Posterior cingulate gyrus (tissue), 11 donors: ENCODE results near the gene TRPM7.
"Not testable (repeated sequence)": the region's sequence is repeated elsewhere in the genome, so short reads cannot be mapped to it uniquely, and the experiment has no call there.

Source experiments
- DNase-seq, 10 donors: peaks; one replicate each; pipeline versions ENCODE4 v3.0.0 to v3.0.0-alpha.2; 2020 to 2021; ENCODE audit warnings: mixed read lengths in 3 of 10
- intact Hi-C: fragments of 100-400 bp; cut with DNase I; formaldehyde crosslinking; loops from one replicate; pipeline ENCODE4 v1.15.1; 2023

The TRPM7 gene

GRCh38 chr15:50675535-50676144, 11.0 kb downstream of the TRPM7 start:
- intact Hi-C loops = loop anchor here (1.0 kb wide), 2 partner anchors 202 to 233 kb away; partner anchors contain the start of gene AP4E1
- no peak for DNase-seq

- no peak for DNase-seq
- intact Hi-C loops = no loop called here
Measured at GRCh38 chr15:50670115-50670514, 16.5 kb downstream of the TRPM7 start.

GRCh38 chr15:50669611-50670010, 17.0 kb downstream of the TRPM7 start:
- no peak for DNase-seq
- intact Hi-C loops = no loop called here

- intact Hi-C loops = no loop called here
- no peak for DNase-seq
Measured at GRCh38 chr15:50665938-50666337, 20.7 kb downstream of the TRPM7 start.

- intact Hi-C loops = no loop called here
- DNase-seq = no peak
Measured at GRCh38 chr15:50655555-50655954, 31.0 kb downstream of the TRPM7 start.

GRCh38 chr15:50653156-50653743, 33.3 kb downstream of the TRPM7 start:
- intact Hi-C loops = no loop called here
- no peak for DNase-seq

- no peak for DNase-seq
- intact Hi-C loops = no loop called here
Measured at GRCh38 chr15:50652671-50653070, 33.9 kb downstream of the TRPM7 start.

- intact Hi-C loops = no loop called here
Measured at GRCh38 chr15:50641318-50641717, 45.3 kb downstream of the TRPM7 start.

GRCh38 chr15:50636146-50636545, 50.5 kb downstream of the TRPM7 start:
- intact Hi-C loops = no loop called here
- DNase-seq = no peak

More at GRCh38 chr15:50641318-50641717, 45.3 kb downstream of the TRPM7 start:
- DNase-seq = no peak

- intact Hi-C loops = no loop called here
- DNase-seq = no peak
Measured at GRCh38 chr15:50633653-50634052, 52.9 kb downstream of the TRPM7 start.

GRCh38 chr15:50628421-50628820, 58.2 kb downstream of the TRPM7 start:
- DNase-seq = no peak
- intact Hi-C loops = no loop called here

- no peak for DNase-seq
- intact Hi-C loops = no loop called here
Measured at GRCh38 chr15:50627351-50628055, 59.1 kb downstream of the TRPM7 start.

GRCh38 chr15:50624616-50625168, 61.9 kb downstream of the TRPM7 start:
- intact Hi-C loops = no loop called here
- no peak for DNase-seq

- intact Hi-C loops = not testable (repeated sequence)
Measured at GRCh38 chr15:50622361-50622943, 64.1 kb downstream of the TRPM7 start.

GRCh38 chr15:50616960-50617359, 69.6 kb downstream of the TRPM7 start:
- DNase-seq, intact Hi-C loops: not testable (repeated sequence)

More at GRCh38 chr15:50622361-50622943, 64.1 kb downstream of the TRPM7 start:
- DNase-seq = not testable (repeated sequence)

GRCh38 chr15:50616554-50616953, 70.0 kb downstream of the TRPM7 start:
- DNase-seq, intact Hi-C loops: not testable (repeated sequence)

- DNase-seq = no peak
- intact Hi-C loops = no loop called here
Measured at GRCh38 chr15:50613600-50613999, 73.0 kb downstream of the TRPM7 start.

GRCh38 chr15:50607129-50607528, 79.5 kb downstream of the TRPM7 start:
- no peak for DNase-seq
- intact Hi-C loops = no loop called here

- no peak for DNase-seq
- intact Hi-C loops = no loop called here
Measured at GRCh38 chr15:50605462-50605861, 81.1 kb downstream of the TRPM7 start.

- intact Hi-C loops, DNase-seq: not testable (repeated sequence)
Measured at GRCh38 chr15:50602028-50602427, 84.6 kb downstream of the TRPM7 start.

GRCh38 chr15:50594311-50594710, 92.3 kb downstream of the TRPM7 start:
- no peak for DNase-seq
- intact Hi-C loops = no loop called here
